DOHH2 (cell line): ENCODE measurements around the gene UBE2S.
"Not testable (repeated sequence)": the region's sequence is repeated elsewhere in the genome, so short reads cannot be mapped to it uniquely, and the experiment has no call there.

Experiments
- H3F3A ChIP-seq: fragments of 200-600 bp; sonication (generic), shearing (Covaris generic); 2 replicates; pipeline ENCODE4 v1.6.0; 2016; ENCODE audit warnings: antibody characterized with exemption, mild to moderate bottlenecking; ENCODE audit not compliant: control insufficient read depth, insufficient read depth
- H3K27ac ChIP-seq: fragments of 200-600 bp; sonication (generic); 2 replicates; pipeline ENCODE4 v1.5.1; 2014; ENCODE audit warnings: low read depth, mild to moderate bottlenecking, low read length, moderate library complexity
- H3K27me3 ChIP-seq: fragments of 200-600 bp; sonication (generic); 2 replicates; pipeline ENCODE4 v1.6.1; 2014; ENCODE audit warnings: mild to moderate bottlenecking, low read length, mixed read lengths; ENCODE audit not compliant: control insufficient read depth
- H3K36me3 ChIP-seq: fragments of 200-600 bp; sonication (generic); 2 replicates; pipeline ENCODE4 v1.6.1; 2014; ENCODE audit warnings: mild to moderate bottlenecking, low read length, moderate library complexity, mixed read lengths; ENCODE audit not compliant: control insufficient read depth
- H3K4me1 ChIP-seq: fragments of 200-600 bp; sonication (generic); 2 replicates; pipeline ENCODE4 v1.6.1; 2014; ENCODE audit warnings: mild to moderate bottlenecking, low read length, mixed read lengths; ENCODE audit not compliant: control insufficient read depth
- H3K4me2 ChIP-seq: fragments of 200-600 bp; sonication (generic); 2 replicates; pipeline ENCODE4 v1.6.0; 2014; ENCODE audit warnings: mild to moderate bottlenecking, low read length, moderate library complexity
- H3K4me3 ChIP-seq: fragments of 200-600 bp; sonication (generic); 2 replicates; pipeline ENCODE4 v1.5.1; 2014; ENCODE audit warnings: mild to moderate bottlenecking, low read length, mixed read lengths
- H3K79me2 ChIP-seq: fragments of 200-600 bp; sonication (generic); 2 replicates; pipeline ENCODE4 v1.6.1; 2014; ENCODE audit warnings: mild to moderate bottlenecking, low read length, mixed read lengths; ENCODE audit not compliant: control insufficient read depth
- H3K9me2 ChIP-seq: fragments of 200-600 bp; sonication (generic); replicated peaks from 2 replicates; pipeline ENCODE4 v1.6.1; 2014; ENCODE audit warnings: mild to moderate bottlenecking, low read length, mixed read lengths; ENCODE audit not compliant: control insufficient read depth
- H3K9me3 ChIP-seq: fragments of 200-600 bp; sonication (generic); 2 replicates; pipeline ENCODE4 v1.6.1; 2014; ENCODE audit warnings: antibody characterized with exemption, low read length, mixed read lengths; ENCODE audit not compliant: control insufficient read depth, insufficient read depth
- H4K20me1 ChIP-seq: fragments of 200-600 bp; sonication (generic); 2 replicates; pipeline ENCODE4 v1.6.0; 2014; ENCODE audit warnings: low read depth, mild to moderate bottlenecking, antibody characterized with exemption, low read length, moderate library complexity; ENCODE audit not compliant: control insufficient read depth, insufficient read depth
- EZH2phosphoT487 ChIP-seq: fragments of 200-600 bp; sonication (generic); IDR thresholded peaks from 2 replicates; pipeline ENCODE4 v1.6.1; 2017; ENCODE audit warnings: borderline replicate concordance, mild to moderate bottlenecking, antibody characterized with exemption, low read length, moderate library complexity, mixed read lengths
- TF ChIP-seq, protein P1 (sequence below): fragments of 200-600 bp; sonication (generic); IDR thresholded peaks from one replicate; pipeline ENCODE4 v1.5.1; 2014; ENCODE audit warnings: antibody characterized with exemption, mild to moderate bottlenecking, low read depth, low read length; ENCODE audit not compliant: poor library complexity, severe bottlenecking

The UBE2S gene

DNA sequence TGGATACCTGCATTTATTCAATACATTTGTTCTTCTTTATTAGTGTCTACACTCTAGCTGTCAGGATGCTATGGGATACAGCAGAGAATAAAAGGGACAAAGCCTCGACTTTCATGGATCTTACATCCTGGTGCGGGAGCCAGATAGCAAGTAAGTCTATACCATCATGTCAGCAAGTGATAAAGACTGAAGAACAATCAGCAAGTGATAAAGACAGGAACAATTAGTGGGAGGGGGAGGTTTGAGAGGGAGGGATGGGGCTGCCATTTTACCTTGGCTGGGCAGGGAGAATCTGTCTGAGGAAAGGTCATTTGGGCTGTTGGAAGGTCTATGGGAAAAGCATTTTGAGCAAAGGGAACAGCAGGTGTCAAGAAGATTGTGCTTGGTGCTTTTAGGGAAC, 2.6 kb upstream of the UBE2S start:
- Histone ChIP-seq H3K4me2 (no peak overlapping the region), H3F3A (peaks cover 15% of the 10 kb centered on the region), H3K27me3 (no peaks in the 10 kb centered on the region), H4K20me1 (peaks cover 18% of the 10 kb centered on the region), H3K9me2 (no peaks in the 10 kb centered on the region), H3K4me3 (no peak overlapping the region), H3K9me3 (peaks cover 6% of the 10 kb centered on the region), H3K27ac (no peak overlapping the region), H3K79me2 (peaks cover 24% of the 10 kb centered on the region), H3K36me3 (peaks cover 29% of the 10 kb centered on the region), H3K4me1 (peaks cover 25% of the 10 kb centered on the region)
- TF ChIP-seq EZH2phosphoT487 = no peak
- TF ChIP-seq, protein P1, sequence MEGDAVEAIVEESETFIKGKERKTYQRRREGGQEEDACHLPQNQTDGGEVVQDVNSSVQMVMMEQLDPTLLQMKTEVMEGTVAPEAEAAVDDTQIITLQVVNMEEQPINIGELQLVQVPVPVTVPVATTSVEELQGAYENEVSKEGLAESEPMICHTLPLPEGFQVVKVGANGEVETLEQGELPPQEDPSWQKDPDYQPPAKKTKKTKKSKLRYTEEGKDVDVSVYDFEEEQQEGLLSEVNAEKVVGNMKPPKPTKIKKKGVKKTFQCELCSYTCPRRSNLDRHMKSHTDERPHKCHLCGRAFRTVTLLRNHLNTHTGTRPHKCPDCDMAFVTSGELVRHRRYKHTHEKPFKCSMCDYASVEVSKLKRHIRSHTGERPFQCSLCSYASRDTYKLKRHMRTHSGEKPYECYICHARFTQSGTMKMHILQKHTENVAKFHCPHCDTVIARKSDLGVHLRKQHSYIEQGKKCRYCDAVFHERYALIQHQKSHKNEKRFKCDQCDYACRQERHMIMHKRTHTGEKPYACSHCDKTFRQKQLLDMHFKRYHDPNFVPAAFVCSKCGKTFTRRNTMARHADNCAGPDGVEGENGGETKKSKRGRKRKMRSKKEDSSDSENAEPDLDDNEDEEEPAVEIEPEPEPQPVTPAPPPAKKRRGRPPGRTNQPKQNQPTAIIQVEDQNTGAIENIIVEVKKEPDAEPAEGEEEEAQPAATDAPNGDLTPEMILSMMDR = no peak

DNA sequence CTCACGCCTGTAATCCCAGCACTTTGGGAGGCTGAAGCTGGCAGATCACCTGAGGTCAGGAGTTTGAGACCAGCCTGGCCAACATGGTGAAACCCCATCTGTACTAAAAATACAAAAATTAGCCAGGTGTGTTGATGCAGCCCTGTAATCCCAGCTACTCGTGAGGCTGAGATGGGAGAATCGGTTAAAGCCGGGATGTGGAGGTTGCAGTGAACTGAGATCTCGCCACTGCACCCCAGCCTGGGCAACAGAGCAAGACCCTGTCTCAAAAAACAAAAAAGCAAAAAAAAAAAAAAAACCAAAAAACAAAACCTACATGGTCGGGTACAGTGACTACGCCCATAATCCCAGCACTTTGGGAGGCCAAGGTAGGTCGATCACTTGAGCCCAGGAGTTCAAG, 1.6 kb upstream of the UBE2S start:
- Histone ChIP-seq H3F3A (peaks cover 18% of the 10 kb centered on the region), H3K36me3 (peaks cover 38% of the 10 kb centered on the region), H4K20me1 (peaks cover 19% of the 10 kb centered on the region), H3K79me2 (peaks cover 30% of the 10 kb centered on the region), H3K4me1 (peaks cover 25% of the 10 kb centered on the region)
- H3K9me3 ChIP-seq, H3K9me2 ChIP-seq, H3K4me2 ChIP-seq, H3K27ac ChIP-seq, H3K27me3 ChIP-seq, H3K4me3 ChIP-seq: not testable (repeated sequence)

DNA sequence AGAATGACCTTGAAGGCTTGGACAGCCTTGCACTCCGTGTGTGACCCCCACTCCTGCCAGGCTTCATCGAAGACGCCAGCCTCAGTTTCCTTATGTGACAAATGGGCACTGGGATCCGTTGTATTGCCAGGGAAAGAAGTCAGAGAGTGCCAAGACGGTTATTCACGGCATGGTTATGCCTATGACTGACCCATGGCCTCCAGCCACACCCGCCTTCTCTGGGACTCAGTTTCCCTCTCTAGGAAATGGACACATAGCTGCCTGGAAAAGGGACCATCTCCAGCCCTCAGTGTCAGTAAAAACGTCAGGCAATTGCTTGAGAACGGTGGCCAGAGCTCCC, 915 bp upstream of the UBE2S start:
- peak overlapping the region; percentile 97 for H3K27ac ChIP-seq
- peaks cover 6% of the 10 kb centered on the region for H3K9me3 ChIP-seq
- TF ChIP-seq EZH2phosphoT487 = no peak
- TF ChIP-seq, protein P1 = no peak
- peaks cover 43% of the 10 kb centered on the region for H3K36me3 ChIP-seq
- H3K27me3 ChIP-seq = no peaks in the 10 kb centered on the region
- H3K4me1 ChIP-seq = peaks cover 25% of the 10 kb centered on the region
- H3K9me2 ChIP-seq = no peaks in the 10 kb centered on the region
- peaks cover 34% of the 10 kb centered on the region for H3K79me2 ChIP-seq
- H3K4me2 ChIP-seq = peak overlapping the region; percentile 96
- peaks cover 24% of the 10 kb centered on the region for H4K20me1 ChIP-seq
- peak overlapping the region; percentile 79 for H3K4me3 ChIP-seq
- H3F3A ChIP-seq = peaks cover 22% of the 10 kb centered on the region

DNA sequence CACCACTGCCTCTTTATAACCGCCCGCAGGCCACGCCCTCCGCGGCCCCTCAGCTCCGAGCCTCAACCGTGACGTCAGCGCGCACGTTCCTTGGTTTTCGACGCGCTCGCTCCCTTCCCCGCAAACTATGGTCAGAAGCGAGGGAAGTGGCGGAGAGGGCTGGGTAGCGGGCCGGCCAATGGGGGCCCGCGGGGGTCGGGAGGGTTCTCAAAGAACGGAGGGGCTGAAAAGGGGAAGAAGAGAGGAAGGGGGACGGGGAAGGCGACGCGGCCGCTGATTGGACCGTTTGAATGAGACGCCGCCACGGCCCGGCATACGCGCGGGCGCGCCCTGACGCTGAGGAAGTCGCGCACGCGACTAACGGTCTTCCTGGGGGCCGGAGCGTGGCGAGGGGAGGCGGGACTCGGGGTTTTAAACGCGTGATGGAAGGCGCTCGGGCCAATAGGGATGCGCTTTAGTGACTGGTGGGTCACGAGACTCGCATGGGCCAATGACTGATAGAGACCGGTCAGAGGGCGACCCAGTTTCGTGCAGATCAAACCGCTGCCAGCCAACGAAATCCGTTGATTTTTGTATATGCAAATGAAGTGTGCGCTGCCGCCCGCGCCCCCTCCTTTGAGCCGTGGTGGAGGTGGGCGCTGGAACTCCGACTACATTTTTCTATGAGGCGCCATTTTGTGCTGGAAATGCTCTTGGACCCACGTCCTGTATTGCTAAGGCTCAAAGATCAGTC, 378 bp upstream of the UBE2S start:
- H3K4me3 ChIP-seq = peak overlapping the region; percentile 89
- no peaks in the 10 kb centered on the region for H3K9me2 ChIP-seq
- peaks cover 48% of the 10 kb centered on the region for H3K36me3 ChIP-seq
- H3F3A ChIP-seq = peaks cover 26% of the 10 kb centered on the region
- H3K9me3 ChIP-seq = peaks cover 6% of the 10 kb centered on the region
- TF ChIP-seq, protein P1 = no peak
- no peak for TF ChIP-seq EZH2phosphoT487
- H4K20me1 ChIP-seq = peaks cover 26% of the 10 kb centered on the region
- H3K27me3 ChIP-seq = no peaks in the 10 kb centered on the region
- H3K4me1 ChIP-seq = peaks cover 25% of the 10 kb centered on the region
- H3K27ac ChIP-seq = peak overlapping the region; percentile 97
- H3K79me2 ChIP-seq = peaks cover 37% of the 10 kb centered on the region
- peak overlapping the region; percentile 96 for H3K4me2 ChIP-seq
